Measurements from ENCODE around the gene KIF9.

- TF ChIP-seq EZH2 (IDR thresholded peaks at IDR 0.05; ENCODE audit: low read length): no peak
- TF ChIP-seq, protein P1, sequence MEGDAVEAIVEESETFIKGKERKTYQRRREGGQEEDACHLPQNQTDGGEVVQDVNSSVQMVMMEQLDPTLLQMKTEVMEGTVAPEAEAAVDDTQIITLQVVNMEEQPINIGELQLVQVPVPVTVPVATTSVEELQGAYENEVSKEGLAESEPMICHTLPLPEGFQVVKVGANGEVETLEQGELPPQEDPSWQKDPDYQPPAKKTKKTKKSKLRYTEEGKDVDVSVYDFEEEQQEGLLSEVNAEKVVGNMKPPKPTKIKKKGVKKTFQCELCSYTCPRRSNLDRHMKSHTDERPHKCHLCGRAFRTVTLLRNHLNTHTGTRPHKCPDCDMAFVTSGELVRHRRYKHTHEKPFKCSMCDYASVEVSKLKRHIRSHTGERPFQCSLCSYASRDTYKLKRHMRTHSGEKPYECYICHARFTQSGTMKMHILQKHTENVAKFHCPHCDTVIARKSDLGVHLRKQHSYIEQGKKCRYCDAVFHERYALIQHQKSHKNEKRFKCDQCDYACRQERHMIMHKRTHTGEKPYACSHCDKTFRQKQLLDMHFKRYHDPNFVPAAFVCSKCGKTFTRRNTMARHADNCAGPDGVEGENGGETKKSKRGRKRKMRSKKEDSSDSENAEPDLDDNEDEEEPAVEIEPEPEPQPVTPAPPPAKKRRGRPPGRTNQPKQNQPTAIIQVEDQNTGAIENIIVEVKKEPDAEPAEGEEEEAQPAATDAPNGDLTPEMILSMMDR (optimal IDR thresholded peaks at IDR 0.05 in 1 of 3, IDR thresholded peaks at IDR 0.05 in 1 of 3, conservative IDR thresholded peaks at IDR 0.05 in 1 of 3; ENCODE audit: extremely low read depth in 1 of 3, insufficient read depth in 2 of 3, low read length in 3 of 3): no peak
Measured at GRCh38 chr3:47293822-47294221, 11.2 kb upstream of the KIF9 start.

All from keratinocyte (primary cell).